ENCODE results near the gene ABLIM2. TPM values are rescaled to one million over a fixed set of nuclear protein-coding genes. Genes with fewer than 3 reads are reported as not detected.

The ABLIM2 gene
- total and polyA plus RNA-seq, 2 of the 13 experiments (the other 11 are each of a cell fraction or from before 2014, with no cell fraction given): 0.20 to 0.37 TPM

GRCh38 chr4:8039853-8040252 is 118.8 kb downstream of the ABLIM2 start (continued):
- no peak for TF ChIP-seq HNRNPUL1 (IDR thresholded peaks at IDR 0.05; ENCODE audit: low read depth, low read length)
- no peak for TF ChIP-seq ZNF101 (CRISPR knock-in tag; IDR thresholded peaks at IDR 0.05; ENCODE audit: borderline replicate concordance, low read depth)
- TF ChIP-seq, protein P1, sequence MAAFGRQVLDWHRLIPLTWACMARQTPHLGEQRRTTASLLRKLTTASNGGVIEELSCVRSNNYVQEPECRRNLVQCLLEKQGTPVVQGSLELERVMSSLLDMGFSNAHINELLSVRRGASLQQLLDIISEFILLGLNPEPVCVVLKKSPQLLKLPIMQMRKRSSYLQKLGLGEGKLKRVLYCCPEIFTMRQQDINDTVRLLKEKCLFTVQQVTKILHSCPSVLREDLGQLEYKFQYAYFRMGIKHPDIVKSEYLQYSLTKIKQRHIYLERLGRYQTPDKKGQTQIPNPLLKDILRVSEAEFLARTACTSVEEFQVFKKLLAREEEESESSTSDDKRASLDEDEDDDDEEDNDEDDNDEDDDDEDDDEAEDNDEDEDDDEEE (CRISPR knock-in tag; IDR thresholded peaks at IDR 0.05): no peak
- TF ChIP-seq, protein P2, sequence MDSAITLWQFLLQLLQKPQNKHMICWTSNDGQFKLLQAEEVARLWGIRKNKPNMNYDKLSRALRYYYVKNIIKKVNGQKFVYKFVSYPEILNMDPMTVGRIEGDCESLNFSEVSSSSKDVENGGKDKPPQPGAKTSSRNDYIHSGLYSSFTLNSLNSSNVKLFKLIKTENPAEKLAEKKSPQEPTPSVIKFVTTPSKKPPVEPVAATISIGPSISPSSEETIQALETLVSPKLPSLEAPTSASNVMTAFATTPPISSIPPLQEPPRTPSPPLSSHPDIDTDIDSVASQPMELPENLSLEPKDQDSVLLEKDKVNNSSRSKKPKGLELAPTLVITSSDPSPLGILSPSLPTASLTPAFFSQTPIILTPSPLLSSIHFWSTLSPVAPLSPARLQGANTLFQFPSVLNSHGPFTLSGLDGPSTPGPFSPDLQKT (CRISPR knock-in tag; IDR thresholded peaks at IDR 0.05; ENCODE audit: borderline replicate concordance): no peak
- no peak for TF ChIP-seq POLR2G (IDR thresholded peaks at IDR 0.05; ENCODE audit: low read depth, low read length)
- TF ChIP-seq RFXAP (CRISPR knock-in tag; IDR thresholded peaks at IDR 0.05; ENCODE audit: borderline replicate concordance): no peak
- no peak for TF ChIP-seq SETDB1 (CRISPR knock-in tag; IDR thresholded peaks at IDR 0.05; ENCODE audit: borderline replicate concordance)
- TF ChIP-seq ZNF24 (IDR thresholded peaks at IDR 0.05): no peak

DNA sequence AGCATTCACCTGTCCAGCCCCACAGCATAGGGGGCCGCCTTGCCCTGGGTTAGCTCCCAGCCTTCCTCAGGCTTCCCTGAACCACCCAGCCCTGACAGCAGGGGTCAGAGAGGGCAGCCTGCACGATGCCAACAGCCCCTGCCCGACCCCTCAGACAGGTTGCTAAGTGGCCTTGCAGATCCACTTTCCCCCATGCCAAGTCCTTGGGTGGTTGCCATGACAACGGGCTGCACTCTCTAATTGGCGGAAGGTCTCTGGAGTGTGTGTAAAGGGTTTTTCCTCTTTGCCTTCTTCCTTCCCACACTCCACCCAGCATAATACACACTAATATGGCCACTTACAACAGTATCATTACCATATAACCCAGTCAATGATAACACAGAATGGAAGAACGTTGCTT is 119.3 kb downstream of the ABLIM2 start:
- peak; percentile 25; the same call in 1 of the 3 replicates for ATAC-seq
- FAIRE-seq: no peak
- WGBS (ENCODE audit: low lambda C conversion rate): 41% methylated on average over 4 of the region's 6 CpGs

More for the DNA sequence above, 119.3 kb downstream of the ABLIM2 start:
- H3K4me1 ChIP-seq (ENCODE audit: insufficient read depth, low read length): peaks cover 33% of the 10 kb centered on the region
- no peak for DNase-seq (ENCODE audit: low spot score)
- POLR2A ChIA-PET: no interaction called here
- in situ Hi-C loops (cut with HindIII; ENCODE audit: extremely low pct_ligation_motif_present, low pct_unique_long_range_greater_than_20kb) (no loop called here), intact Hi-C loops (cut with micrococcal nuclease; ENCODE audit: unreplicated experiment) (no loop called here)
- no peaks in the 10 kb centered on the region for H3K9me3 ChIP-seq (ENCODE audit: low read length)
- no peak overlapping the region for H3K9ac ChIP-seq (ENCODE audit: insufficient read depth, low read depth, low read length)
- no peaks in the 10 kb centered on the region for H3K79me2 ChIP-seq (ENCODE audit: insufficient read depth, low read length)
- CTCF ChIA-PET (ENCODE audit: low intra/inter-chr PET ratio, low total read pairs): no interaction called here
- BruUV-seq (replicated peaks): no TSS peak
- H3K36me3 ChIP-seq (replicated peaks in 1 of 2; ENCODE audit: control insufficient read depth in 1 of 2, insufficient read depth in 2 of 2, low read length in 2 of 2): no peaks in the 10 kb centered on the region
- no peak overlapping the region for H3K4me3 ChIP-seq (replicated peaks in 1 of 3; ENCODE audit: insufficient read depth in 1 of 3, low read depth in 2 of 3, low read length in 3 of 3)
- H4K20me1 ChIP-seq (ENCODE audit: insufficient read depth, low read length): no peaks in the 10 kb centered on the region
- H3K27me3 ChIP-seq (ENCODE audit: control insufficient read depth in 1 of 2, insufficient read depth in 2 of 2, low read length in 2 of 2): peaks cover 6 to 26% of the 10 kb centered on the region in 2 experiments; a peak in 4 of 5 replicates
- TF ChIP-seq ZNF567 (CRISPR knock-in tag; IDR thresholded peaks at IDR 0.05; ENCODE audit: borderline replicate concordance): no peak
- TF ChIP-seq, protein P3, sequence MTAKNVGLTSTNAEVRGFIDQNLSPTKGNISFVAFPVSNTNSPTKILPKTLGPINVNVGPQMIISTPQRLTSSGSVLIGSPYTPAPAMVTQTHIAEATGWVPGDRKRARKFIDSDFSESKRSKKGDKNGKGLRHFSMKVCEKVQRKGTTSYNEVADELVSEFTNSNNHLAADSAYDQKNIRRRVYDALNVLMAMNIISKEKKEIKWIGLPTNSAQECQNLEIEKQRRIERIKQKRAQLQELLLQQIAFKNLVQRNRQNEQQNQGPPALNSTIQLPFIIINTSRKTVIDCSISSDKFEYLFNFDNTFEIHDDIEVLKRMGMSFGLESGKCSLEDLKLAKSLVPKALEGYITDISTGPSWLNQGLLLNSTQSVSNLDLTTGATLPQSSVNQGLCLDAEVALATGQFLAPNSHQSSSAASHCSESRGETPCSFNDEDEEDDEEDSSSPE (CRISPR knock-in tag; IDR thresholded peaks at IDR 0.05): no peak
- TF ChIP-seq RFX1 (IDR thresholded peaks at IDR 0.05): peak; percentile 62
- TF ChIP-seq RCOR2 (CRISPR knock-in tag; IDR thresholded peaks at IDR 0.05): no peak
- TF ChIP-seq CSRNP2 (CRISPR knock-in tag; conservative IDR thresholded peaks at IDR 0.05; ENCODE audit: low read depth): no peak
- TF ChIP-seq RFX3 (CRISPR knock-in tag; IDR thresholded peaks at IDR 0.05): peak; percentile 47; the same call in 1 of the 2 replicates
- no peak for TF ChIP-seq SYNCRIP (IDR thresholded peaks at IDR 0.05; ENCODE audit: insufficient read depth, low read depth, low read length)
- no peak overlapping the region for H2AFZ ChIP-seq (ENCODE audit: low read length)
- H3K4me2 ChIP-seq (ENCODE audit: low read depth, low read length): no peak overlapping the region
- H3K27ac ChIP-seq (ENCODE audit: extremely low read length, insufficient read depth, low read length): no peak overlapping the region

Measured in HepG2 (cell line).